ENCODE data around the gene LRRC27.

The LRRC27 gene

GRCh38 chr10:132370426-132371340, 38.7 kb downstream of the LRRC27 start:
- CTCF ChIA-PET, result interaction anchor here (0.9 to 1.0 kb wide), 2 partner anchors 10 to 17 kb away, joined by 4 to 5 read pairs; no protein-coding TSS in a partner anchor

GRCh38 chr10:132371641-132372081, 39.7 kb downstream of the LRRC27 start:
- no peak overlapping the region for H3K4me3 ChIP-seq (ENCODE audit: low read depth, low read length)
- TF ChIP-seq CTCF (IDR thresholded peaks at IDR 0.05; ENCODE audit: insufficient read depth, low read length, missing control alignments), result peak; percentile 34
- ChIA-PET CTCF (interaction anchor here (1.0 kb wide), 1 partner anchor 9 kb away, joined by 5 read pairs; no protein-coding TSS in a partner anchor), POLR2A (no interaction called here)
- no peak for DNase-seq (ENCODE audit: low read depth, low spot score)

More at GRCh38 chr10:132370426-132371340, 38.7 kb downstream of the LRRC27 start:
- no peak for DNase-seq (ENCODE audit: low read depth, low spot score)
- no peak overlapping the region for H3K4me3 ChIP-seq (ENCODE audit: low read depth, low read length)
- POLR2A ChIA-PET, result no interaction called here
- TF ChIP-seq CTCF (IDR thresholded peaks at IDR 0.05; ENCODE audit: insufficient read depth, low read length, missing control alignments), result no peak

GRCh38 chr10:132372516-132373095, 40.6 kb downstream of the LRRC27 start:
- no peak for DNase-seq (ENCODE audit: low read depth, low spot score)
- no peak for TF ChIP-seq CTCF (IDR thresholded peaks at IDR 0.05; ENCODE audit: insufficient read depth, low read length, missing control alignments)
- no peak overlapping the region for H3K4me3 ChIP-seq (ENCODE audit: low read depth, low read length)
- ChIA-PET POLR2A (no interaction called here), CTCF (no interaction called here)

GRCh38 chr10:132373241-132373955, 41.4 kb downstream of the LRRC27 start:
- POLR2A ChIA-PET, result no interaction called here
- no peak overlapping the region for H3K4me3 ChIP-seq (ENCODE audit: low read depth, low read length)
- CTCF ChIA-PET, result no interaction called here
- no peak for DNase-seq (ENCODE audit: low read depth, low spot score)
- no peak for TF ChIP-seq CTCF (IDR thresholded peaks at IDR 0.05; ENCODE audit: insufficient read depth, low read length, missing control alignments)

- TF ChIP-seq CTCF (IDR thresholded peaks at IDR 0.05; ENCODE audit: insufficient read depth, low read length, missing control alignments), result no peak
- ChIA-PET CTCF (no interaction called here), POLR2A (no interaction called here)
- no peak for DNase-seq (ENCODE audit: low read depth, low spot score)
- no peak overlapping the region for H3K4me3 ChIP-seq (ENCODE audit: low read depth, low read length)
Measured at GRCh38 chr10:132374176-132374575, 42.2 kb downstream of the LRRC27 start.

GRCh38 chr10:132374612-132375011, 42.6 kb downstream of the LRRC27 start:
- ChIA-PET POLR2A (no interaction called here), CTCF (no interaction called here)
- TF ChIP-seq CTCF (IDR thresholded peaks at IDR 0.05; ENCODE audit: insufficient read depth, low read length, missing control alignments), result no peak
- DNase-seq (ENCODE audit: low read depth, low spot score), result no peak
- no peak overlapping the region for H3K4me3 ChIP-seq (ENCODE audit: low read depth, low read length)

Measured in AG04449 (cell line).